Memory B cell (primary cell): ENCODE measurements around the gene HIF1AN.
A peak's percentile ranks its signal among the peaks of the same experiment; 100 is the strongest.

Source experiments
- ATAC-seq: fragments of 150-1000 bp; cut with Tn5 transposase; 2 replicates; pipeline ENCODE4 v1.10.0; 2021; ENCODE audit warnings: low read depth, mild to moderate bottlenecking, moderate library complexity
- DNase-seq, 2 donors: peaks; one replicate each; pipeline ENCODE4 v3.0.0; 2022; ENCODE audit warnings: low spot score in 2 of 2
- H3K27ac Mint-ChIP-seq: one replicate; pipeline ENCODE4 v1.8.0; 2022; ENCODE audit warnings: mild to moderate bottlenecking, moderate library complexity, mixed read lengths
- H3K27me3 Mint-ChIP-seq: one replicate; pipeline ENCODE4 v1.8.0; 2022; ENCODE audit warnings: mixed read lengths
- H3K36me3 Mint-ChIP-seq: one replicate; pipeline ENCODE4 v1.8.0; 2022; ENCODE audit warnings: mild to moderate bottlenecking, mixed read lengths
- H3K4me1 Mint-ChIP-seq: one replicate; pipeline ENCODE4 v1.8.0; 2022; ENCODE audit warnings: mixed read lengths
- H3K4me3 Mint-ChIP-seq: one replicate; pipeline ENCODE4 v1.8.0; 2022; ENCODE audit warnings: mild to moderate bottlenecking, moderate library complexity, mixed read lengths
- H3K9me3 Mint-ChIP-seq: one replicate; pipeline ENCODE4 v1.8.0; 2022; ENCODE audit warnings: mixed read lengths

HIF1AN gene

DNA sequence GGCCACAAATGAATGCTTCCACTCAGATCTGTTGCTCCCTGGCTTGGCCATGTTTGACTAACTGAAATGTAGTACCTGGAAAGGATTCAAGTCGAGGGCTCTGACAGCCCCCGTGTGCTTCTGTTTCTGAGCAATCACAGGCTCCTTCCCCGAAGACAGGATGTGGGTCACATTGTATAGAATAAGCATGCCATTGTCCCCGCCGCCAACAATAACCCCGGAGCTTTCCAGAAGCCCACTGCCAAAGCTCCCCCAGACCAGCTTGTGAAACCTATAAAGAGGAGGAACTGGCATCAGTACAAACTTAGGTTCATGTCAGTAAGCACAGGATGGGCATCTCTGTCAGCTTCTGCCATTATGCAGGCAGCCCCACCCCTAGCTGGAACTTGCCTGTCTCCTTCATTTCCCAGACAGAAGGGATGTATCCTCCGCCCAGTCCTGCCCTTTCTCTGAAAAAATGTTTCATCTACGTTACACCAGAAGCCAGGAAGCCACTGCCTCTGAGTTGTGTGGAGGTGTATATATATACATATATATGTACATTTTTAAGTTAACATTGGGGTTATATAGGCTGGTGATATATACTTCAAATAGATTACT, 26.4 kb upstream of the HIF1AN start:
- H3K27ac Mint-ChIP-seq = no peak overlapping the region
- H3K9me3 Mint-ChIP-seq = no peaks in the 10 kb centered on the region
- DNase-seq = no peak
- no peak overlapping the region for H3K4me3 Mint-ChIP-seq
- H3K36me3 Mint-ChIP-seq = peaks cover 24% of the 10 kb centered on the region
- no peak for ATAC-seq
- no peaks in the 10 kb centered on the region for H3K4me1 Mint-ChIP-seq
- H3K27me3 Mint-ChIP-seq = no peaks in the 10 kb centered on the region

DNA sequence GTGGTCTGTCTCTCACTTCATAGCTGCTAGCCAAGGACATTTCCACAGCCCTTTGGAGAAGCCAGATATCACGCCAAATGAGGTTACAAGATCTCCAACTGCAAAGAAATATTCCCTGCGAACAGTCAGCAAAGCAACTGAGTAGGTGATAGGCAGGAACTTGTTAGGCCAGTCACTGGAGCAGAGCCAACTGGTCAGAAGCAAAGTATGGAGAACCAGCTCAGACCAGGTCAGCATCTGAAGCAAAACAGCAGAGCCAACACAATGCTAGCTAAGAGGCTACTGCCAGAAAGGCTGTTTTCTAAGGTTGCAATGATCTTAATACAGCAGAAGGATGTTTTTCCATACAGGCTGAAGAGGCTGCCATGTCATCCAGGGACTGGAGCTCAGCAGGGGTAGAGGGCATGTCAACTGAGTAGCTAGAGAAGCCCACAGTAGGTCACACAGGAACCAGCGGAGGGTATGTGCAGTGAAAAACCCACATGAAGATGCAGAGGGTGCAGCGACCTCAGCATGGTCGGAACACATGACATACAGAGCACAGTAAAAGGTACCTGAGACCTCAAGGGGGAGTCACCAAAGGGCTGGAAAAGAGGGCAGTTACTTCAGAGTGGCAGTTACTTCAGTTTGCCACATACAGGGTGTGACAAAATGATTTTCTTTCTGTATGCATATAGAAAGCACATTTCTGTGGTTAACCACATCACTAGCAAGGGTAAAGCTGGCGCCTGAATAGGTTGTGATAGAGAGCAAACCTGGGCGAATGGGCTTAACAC, 25.0 kb upstream of the HIF1AN start:
- Mint-ChIP-seq H3K9me3 (no peaks in the 10 kb centered on the region), H3K36me3 (peaks cover 17% of the 10 kb centered on the region), H3K27ac (no peak overlapping the region), H3K27me3 (no peaks in the 10 kb centered on the region), H3K4me3 (no peak overlapping the region), H3K4me1 (no peaks in the 10 kb centered on the region)
- DNase-seq (no peak), ATAC-seq (no peak)

GRCh38 chr10:100515612-100516011, 20.1 kb upstream of the HIF1AN start:
- H3K4me1 Mint-ChIP-seq = peaks cover 5% of the 10 kb centered on the region
- peaks cover 22% of the 10 kb centered on the region for H3K36me3 Mint-ChIP-seq
- ATAC-seq (no peak), DNase-seq (no peak)
- H3K4me3 Mint-ChIP-seq = no peak overlapping the region
- no peak overlapping the region for H3K27ac Mint-ChIP-seq
- H3K9me3 Mint-ChIP-seq = no peaks in the 10 kb centered on the region
- H3K27me3 Mint-ChIP-seq = peaks cover 3% of the 10 kb centered on the region

DNA sequence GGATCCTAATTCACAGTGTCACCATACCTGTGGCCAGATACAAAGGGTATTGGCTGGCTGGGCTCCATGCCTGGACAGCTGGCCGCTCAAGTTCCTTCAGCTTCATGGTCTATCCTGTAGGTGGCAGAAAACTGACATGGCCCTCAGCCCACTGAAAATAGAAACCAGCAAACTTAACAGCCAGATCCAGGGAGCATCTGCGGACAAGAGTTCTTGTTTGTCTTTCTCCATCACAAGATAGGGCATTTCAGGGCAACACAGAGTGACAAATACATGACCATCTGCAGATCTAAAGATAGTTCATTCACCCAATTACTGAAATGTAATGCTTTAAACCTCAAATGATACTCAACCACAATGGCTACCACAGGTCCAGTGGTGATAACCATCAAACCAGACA, 18.9 kb upstream of the HIF1AN start:
- peaks cover 3% of the 10 kb centered on the region for H3K27me3 Mint-ChIP-seq
- no peaks in the 10 kb centered on the region for H3K9me3 Mint-ChIP-seq
- H3K4me1 Mint-ChIP-seq = peaks cover 5% of the 10 kb centered on the region
- ATAC-seq (no peak), DNase-seq (no peak)
- peaks cover 19% of the 10 kb centered on the region for H3K36me3 Mint-ChIP-seq
- H3K4me3 Mint-ChIP-seq = no peak overlapping the region
- H3K27ac Mint-ChIP-seq = no peak overlapping the region

DNA sequence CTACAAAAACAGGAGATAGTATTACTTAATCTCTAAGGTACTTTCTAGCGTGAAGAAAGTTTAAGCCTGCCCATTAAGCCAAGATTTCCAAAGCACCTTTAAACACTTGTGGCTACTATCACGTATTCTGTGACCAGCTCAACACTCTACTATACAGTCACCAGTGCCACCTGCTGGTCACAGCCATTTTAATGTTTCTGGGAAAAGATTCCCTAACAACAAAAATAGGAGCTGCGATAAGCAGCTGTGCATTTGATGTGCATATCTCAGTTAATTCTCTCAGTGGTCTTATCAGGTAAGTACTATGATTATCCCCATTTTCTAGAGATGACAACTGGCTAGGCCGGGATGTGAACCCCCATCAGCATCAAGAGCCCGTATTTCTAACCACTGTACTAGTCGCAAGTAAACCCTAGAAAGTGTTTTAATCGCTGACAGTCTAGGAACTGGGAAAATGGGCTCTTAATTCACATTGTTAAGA, 16.9 kb upstream of the HIF1AN start:
- H3K36me3 Mint-ChIP-seq = peaks cover 20% of the 10 kb centered on the region
- peak; percentile 63 for ATAC-seq

GRCh38 chr10:100519311-100520051, 16.3 kb upstream of the HIF1AN start, which contains the start of gene SEC31B:
SEC31B (minus strand) TSS chr10:100519861; CDS start chr10:100516952, 2,909 bp downstream.
- Mint-ChIP-seq H3K4me1 (peaks cover 5% of the 10 kb centered on the region), H3K36me3 (peaks cover 25% of the 10 kb centered on the region), H3K27me3 (peaks cover 3% of the 10 kb centered on the region), H3K9me3 (no peaks in the 10 kb centered on the region), H3K4me3 (peak within 1 kb of the TSS; percentile 39), H3K27ac (no peak within 1 kb of the TSS)
- DNase-seq (no peak), ATAC-seq (no peak)

More for the DNA sequence above, 16.9 kb upstream of the HIF1AN start:
- H3K27me3 Mint-ChIP-seq = peaks cover 3% of the 10 kb centered on the region
- H3K9me3 Mint-ChIP-seq = no peaks in the 10 kb centered on the region
- H3K4me1 Mint-ChIP-seq = peaks cover 5% of the 10 kb centered on the region
- H3K27ac Mint-ChIP-seq = no peak overlapping the region
- no peak overlapping the region for H3K4me3 Mint-ChIP-seq
- peak; percentile 32 to 43 for DNase-seq

DNA sequence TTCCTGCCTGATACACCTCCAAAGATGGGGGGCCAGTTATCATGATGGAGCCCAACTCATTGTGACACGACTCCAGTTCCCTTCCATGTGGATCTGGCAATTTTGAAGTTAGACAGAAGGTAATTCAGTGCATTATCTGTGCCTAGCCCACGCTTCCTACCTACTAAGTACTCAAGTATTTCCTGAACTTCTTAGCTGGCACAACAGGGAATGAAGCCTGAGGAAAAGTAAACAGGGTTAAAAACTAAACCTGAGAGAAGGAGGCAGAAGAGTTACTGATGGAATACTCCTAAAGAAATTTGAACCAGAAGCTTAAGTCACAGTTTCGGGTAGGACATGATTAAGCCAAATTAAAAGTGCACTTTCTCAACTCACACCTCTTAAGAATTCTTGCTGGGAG, 14.9 kb upstream of the HIF1AN start:
- ATAC-seq (no peak), DNase-seq (no peak)
- peaks cover 5% of the 10 kb centered on the region for H3K4me1 Mint-ChIP-seq
- no peak overlapping the region for H3K4me3 Mint-ChIP-seq
- no peaks in the 10 kb centered on the region for H3K9me3 Mint-ChIP-seq
- H3K36me3 Mint-ChIP-seq = peaks cover 29% of the 10 kb centered on the region
- H3K27me3 Mint-ChIP-seq = peaks cover 3% of the 10 kb centered on the region
- H3K27ac Mint-ChIP-seq = no peak overlapping the region

DNA sequence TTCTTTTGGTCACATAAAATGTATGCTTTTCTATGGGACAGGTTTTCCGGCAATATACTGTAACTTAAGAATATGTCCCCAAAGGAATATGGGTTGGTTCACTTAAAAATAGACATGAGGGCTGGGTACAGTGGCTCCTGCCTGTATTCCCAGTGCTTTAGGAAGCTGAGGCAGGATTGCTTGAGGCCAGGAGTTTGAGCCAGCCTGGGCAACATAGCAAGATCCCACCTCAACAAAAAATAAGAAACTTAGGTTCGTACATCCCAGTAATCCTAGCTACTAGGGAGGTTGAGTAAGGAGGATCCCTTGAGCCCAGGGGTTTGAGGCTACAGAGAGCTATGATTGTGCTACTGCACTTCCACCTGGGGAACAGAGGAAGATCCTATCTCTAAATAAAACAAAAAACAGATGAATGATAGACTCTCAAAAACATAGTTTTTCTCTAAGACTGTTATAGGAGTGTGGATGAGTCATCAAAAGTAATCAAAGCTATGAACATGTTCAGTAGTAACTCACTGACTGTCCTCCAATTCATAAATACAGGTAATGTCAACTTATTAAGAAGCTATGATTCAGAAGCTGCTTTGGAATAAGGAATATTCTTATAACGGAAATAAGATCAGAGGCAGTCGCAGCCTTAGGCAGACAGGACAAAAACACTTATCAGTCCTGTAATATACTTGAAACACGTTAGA, 13.5 kb upstream of the HIF1AN start:
- Mint-ChIP-seq H3K4me3 (no peak overlapping the region), H3K27ac (no peak overlapping the region), H3K36me3 (peaks cover 30% of the 10 kb centered on the region), H3K27me3 (peaks cover 3% of the 10 kb centered on the region), H3K4me1 (peaks cover 11% of the 10 kb centered on the region), H3K9me3 (no peaks in the 10 kb centered on the region)
- ATAC-seq (no peak), DNase-seq (no peak)

GRCh38 chr10:100522945-100523344, 12.8 kb upstream of the HIF1AN start:
- peaks cover 11% of the 10 kb centered on the region for H3K4me1 Mint-ChIP-seq
- peaks cover 26% of the 10 kb centered on the region for H3K36me3 Mint-ChIP-seq
- H3K27ac Mint-ChIP-seq = no peak overlapping the region
- H3K4me3 Mint-ChIP-seq = no peak overlapping the region
- no peaks in the 10 kb centered on the region for H3K9me3 Mint-ChIP-seq
- no peak for ATAC-seq
- no peak for DNase-seq
- peaks cover 3% of the 10 kb centered on the region for H3K27me3 Mint-ChIP-seq

GRCh38 chr10:100524206-100524605, 11.5 kb upstream of the HIF1AN start:
- DNase-seq = no peak
- no peak for ATAC-seq
- peaks cover 25% of the 10 kb centered on the region for H3K36me3 Mint-ChIP-seq
- no peak overlapping the region for H3K4me3 Mint-ChIP-seq
- H3K9me3 Mint-ChIP-seq = no peaks in the 10 kb centered on the region
- peaks cover 2% of the 10 kb centered on the region for H3K27me3 Mint-ChIP-seq
- peaks cover 13% of the 10 kb centered on the region for H3K4me1 Mint-ChIP-seq
- no peak overlapping the region for H3K27ac Mint-ChIP-seq

DNA sequence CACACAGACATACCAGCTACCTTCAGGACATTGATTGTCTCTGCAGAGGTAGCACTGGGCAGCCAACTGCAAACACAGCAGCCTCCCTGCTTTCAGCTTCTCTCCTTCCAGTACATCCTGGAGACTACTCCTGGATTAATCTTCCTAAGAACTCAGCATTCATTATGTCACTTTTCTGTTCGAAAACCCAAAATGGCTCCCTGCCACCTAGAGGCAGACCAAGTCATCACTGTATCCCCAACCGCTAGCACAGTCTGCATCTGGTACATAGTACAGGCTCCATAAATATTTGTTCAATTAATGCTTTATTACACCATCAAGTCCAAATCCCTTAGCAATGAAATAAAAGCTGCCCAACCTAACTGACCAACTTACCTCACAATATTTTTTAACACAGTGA, 11.1 kb upstream of the HIF1AN start:
- ATAC-seq (no peak), DNase-seq (no peak)
- Mint-ChIP-seq H3K36me3 (peaks cover 26% of the 10 kb centered on the region), H3K4me3 (no peak overlapping the region), H3K27me3 (no peaks in the 10 kb centered on the region), H3K27ac (no peak overlapping the region), H3K4me1 (peaks cover 12% of the 10 kb centered on the region), H3K9me3 (no peaks in the 10 kb centered on the region)

DNA sequence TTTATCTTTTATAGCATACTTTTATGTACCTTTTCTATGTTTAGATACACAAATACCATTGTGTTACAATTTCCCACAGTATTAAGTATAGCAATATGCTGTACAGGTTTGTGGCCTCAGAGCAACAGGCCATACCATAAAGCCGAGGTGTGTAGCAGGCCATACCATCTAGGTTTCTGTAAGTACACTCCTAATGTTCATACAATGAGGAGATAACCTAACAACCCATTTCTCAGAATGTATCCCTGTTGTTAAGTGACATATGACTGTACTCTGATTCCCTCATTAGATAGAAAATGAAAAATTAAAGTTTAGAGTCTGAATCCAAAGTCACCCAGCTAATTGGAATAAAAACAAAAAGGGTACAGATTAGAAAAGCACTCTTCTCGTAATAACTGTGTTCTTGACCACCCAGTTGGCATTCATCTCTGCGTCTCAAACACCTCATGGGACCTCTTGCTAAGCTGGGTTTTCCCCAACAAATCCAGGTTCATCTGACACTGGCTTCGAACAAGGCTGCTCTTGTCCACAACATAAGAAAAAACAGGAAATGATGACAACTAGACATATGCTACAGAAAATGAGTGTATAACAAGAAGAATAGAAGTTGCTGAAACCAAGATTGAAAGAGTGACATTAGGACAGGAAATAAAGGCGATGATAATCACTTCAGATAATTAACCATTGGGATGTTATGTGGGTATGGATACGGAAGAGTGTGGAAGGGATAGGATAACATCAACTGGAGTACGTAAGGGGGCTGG, 7.4 kb upstream of the HIF1AN start:
- H3K9me3 Mint-ChIP-seq = no peaks in the 10 kb centered on the region
- no peaks in the 10 kb centered on the region for H3K27me3 Mint-ChIP-seq
- no peak for DNase-seq
- ATAC-seq = peak; percentile 38
- H3K4me3 Mint-ChIP-seq = peak overlapping the region; percentile 100
- H3K27ac Mint-ChIP-seq = peak overlapping the region; percentile 97
- peaks cover 23% of the 10 kb centered on the region for H3K36me3 Mint-ChIP-seq
- peaks cover 21% of the 10 kb centered on the region for H3K4me1 Mint-ChIP-seq

- Mint-ChIP-seq H3K4me3 (peak overlapping the region; percentile 100), H3K36me3 (peaks cover 17% of the 10 kb centered on the region)
- ATAC-seq = peak; percentile 5
Observed at GRCh38 chr10:100528921-100529474, 6.7 kb upstream of the HIF1AN start.

More at GRCh38 chr10:100528921-100529474, 6.7 kb upstream of the HIF1AN start:
- Mint-ChIP-seq H3K27ac (peak overlapping the region; percentile 97), H3K9me3 (no peaks in the 10 kb centered on the region), H3K4me1 (peaks cover 21% of the 10 kb centered on the region), H3K27me3 (no peaks in the 10 kb centered on the region)
- DNase-seq = no peak
